Vagina (tissue), 2 donors: ENCODE data around the gene TSHZ1. TPM values are rescaled to one million over a fixed set of nuclear protein-coding genes. Genes with fewer than 3 reads are reported as not detected.

Experiments used
- DNase-seq, 2 donors: peaks; one replicate each; pipeline ENCODE4 v3.0.0-alpha.2; 2017; ENCODE audit errors: extremely low spot score in 2 of 2
- H3K27ac ChIP-seq: fragments of 200-600 bp; sonication (generic); one replicate; pipeline ENCODE4 v1.5.1; 2019
- H3K27me3 ChIP-seq: fragments of 200-600 bp; sonication (generic); one replicate; pipeline ENCODE4 v1.5.1; 2019
- H3K36me3 ChIP-seq, 2 donors: fragments of 200-600 bp; sonication (generic); one replicate each; pipeline ENCODE4 v1.5.1; 2017 to 2019
- H3K4me1 ChIP-seq: fragments of 200-600 bp; sonication (generic); one replicate; pipeline ENCODE4 v1.5.1; 2019
- H3K4me3 ChIP-seq, 2 donors: fragments of 200-600 bp; sonication (generic); 1 replicate in 1 of 2; 2 replicates in 1 of 2; pipeline ENCODE4 v1.5.1; 2016 to 2019
- H3K9me3 ChIP-seq: fragments of 200-600 bp; sonication (generic); one replicate; pipeline ENCODE4 v1.5.1; 2019
- POLR2A ChIP-seq, 2 donors: fragments of 450-650 bp; IDR thresholded peaks; one replicate each; pipeline ENCODE4 v1.6.1; 2017; ENCODE audit warnings: antibody characterized with exemption in 2 of 2, mild to moderate bottlenecking in 2 of 2, moderate library complexity in 2 of 2
- POLR2AphosphoS5 ChIP-seq, 2 donors: sonication (generic); formaldehyde crosslinking; IDR thresholded peaks; one replicate each; pipeline ENCODE4 v1.9.0; 2017; ENCODE audit warnings: antibody characterized with exemption in 2 of 2, mild to moderate bottlenecking in 2 of 2, low read depth in 1 of 2; ENCODE audit not compliant: insufficient read depth in 1 of 2
- intact Hi-C: fragments of 100-400 bp; cut with DNase I; formaldehyde crosslinking; loops from one replicate; pipeline ENCODE4 v1.15.1; 2023
- total RNA-seq: library from RNA; depleted of rRNA; stranded (reverse); fragments of >200 nt; gene quantifications from one replicate; pipeline ENCODE4 v1.2.3, GENCODE V29; 2016
- TF ChIP-seq, protein P1 (sequence below), 3 experiments: fragments of 450-650 bp in 2 of 3; fragments of 200-600 bp in 1 of 3; sonication (generic) in 1 of 3; IDR thresholded peaks; one replicate each; pipeline ENCODE4 v1.5.1; 2017 to 2019; ENCODE audit warnings: antibody characterized with exemption in 3 of 3, mild to moderate bottlenecking in 2 of 3, moderate library complexity in 2 of 3

TSHZ1 gene
- total RNA-seq, 1 donor from 2014 or later, result 23.3 TPM

DNA sequence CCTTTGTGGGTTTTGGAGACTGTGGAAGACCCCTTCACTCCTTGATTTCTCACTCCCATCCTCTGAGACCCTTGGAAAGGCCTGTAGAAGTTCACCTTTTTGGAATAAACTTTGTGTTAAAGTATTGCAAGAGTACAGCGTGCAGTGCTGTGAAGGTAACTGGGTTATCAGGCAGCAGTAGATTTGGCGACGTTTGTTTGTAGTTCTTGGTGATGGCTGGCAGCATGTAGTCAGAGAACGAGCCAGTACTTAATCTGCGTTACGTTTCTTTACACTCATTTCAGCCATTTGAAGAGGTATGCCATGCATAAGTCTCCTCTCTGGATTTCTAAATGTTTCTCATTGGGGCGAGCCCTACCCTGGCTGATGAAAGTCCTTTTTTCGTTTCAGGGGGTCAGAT, 64.6 kb downstream of the TSHZ1 start:
- intact Hi-C loops, result no loop called here
- Histone ChIP-seq H3K27ac (no peak overlapping the region), H3K9me3 (no peaks in the 10 kb centered on the region), H3K36me3 (no peaks in the 10 kb centered on the region), H3K27me3 (no peaks in the 10 kb centered on the region), H3K4me1 (peaks cover 16% of the 10 kb centered on the region), H3K4me3 (no peak overlapping the region)
- no peak for DNase-seq
- TF ChIP-seq, protein P1, sequence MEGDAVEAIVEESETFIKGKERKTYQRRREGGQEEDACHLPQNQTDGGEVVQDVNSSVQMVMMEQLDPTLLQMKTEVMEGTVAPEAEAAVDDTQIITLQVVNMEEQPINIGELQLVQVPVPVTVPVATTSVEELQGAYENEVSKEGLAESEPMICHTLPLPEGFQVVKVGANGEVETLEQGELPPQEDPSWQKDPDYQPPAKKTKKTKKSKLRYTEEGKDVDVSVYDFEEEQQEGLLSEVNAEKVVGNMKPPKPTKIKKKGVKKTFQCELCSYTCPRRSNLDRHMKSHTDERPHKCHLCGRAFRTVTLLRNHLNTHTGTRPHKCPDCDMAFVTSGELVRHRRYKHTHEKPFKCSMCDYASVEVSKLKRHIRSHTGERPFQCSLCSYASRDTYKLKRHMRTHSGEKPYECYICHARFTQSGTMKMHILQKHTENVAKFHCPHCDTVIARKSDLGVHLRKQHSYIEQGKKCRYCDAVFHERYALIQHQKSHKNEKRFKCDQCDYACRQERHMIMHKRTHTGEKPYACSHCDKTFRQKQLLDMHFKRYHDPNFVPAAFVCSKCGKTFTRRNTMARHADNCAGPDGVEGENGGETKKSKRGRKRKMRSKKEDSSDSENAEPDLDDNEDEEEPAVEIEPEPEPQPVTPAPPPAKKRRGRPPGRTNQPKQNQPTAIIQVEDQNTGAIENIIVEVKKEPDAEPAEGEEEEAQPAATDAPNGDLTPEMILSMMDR (IDR thresholded peaks at IDR 0.05), result no peak
- TF ChIP-seq POLR2AphosphoS5 (IDR thresholded peaks at IDR 0.05; ENCODE audit: insufficient read depth in 1 of 2, low read depth in 1 of 2) (no peak), POLR2A (IDR thresholded peaks at IDR 0.05) (no peak)

DNA sequence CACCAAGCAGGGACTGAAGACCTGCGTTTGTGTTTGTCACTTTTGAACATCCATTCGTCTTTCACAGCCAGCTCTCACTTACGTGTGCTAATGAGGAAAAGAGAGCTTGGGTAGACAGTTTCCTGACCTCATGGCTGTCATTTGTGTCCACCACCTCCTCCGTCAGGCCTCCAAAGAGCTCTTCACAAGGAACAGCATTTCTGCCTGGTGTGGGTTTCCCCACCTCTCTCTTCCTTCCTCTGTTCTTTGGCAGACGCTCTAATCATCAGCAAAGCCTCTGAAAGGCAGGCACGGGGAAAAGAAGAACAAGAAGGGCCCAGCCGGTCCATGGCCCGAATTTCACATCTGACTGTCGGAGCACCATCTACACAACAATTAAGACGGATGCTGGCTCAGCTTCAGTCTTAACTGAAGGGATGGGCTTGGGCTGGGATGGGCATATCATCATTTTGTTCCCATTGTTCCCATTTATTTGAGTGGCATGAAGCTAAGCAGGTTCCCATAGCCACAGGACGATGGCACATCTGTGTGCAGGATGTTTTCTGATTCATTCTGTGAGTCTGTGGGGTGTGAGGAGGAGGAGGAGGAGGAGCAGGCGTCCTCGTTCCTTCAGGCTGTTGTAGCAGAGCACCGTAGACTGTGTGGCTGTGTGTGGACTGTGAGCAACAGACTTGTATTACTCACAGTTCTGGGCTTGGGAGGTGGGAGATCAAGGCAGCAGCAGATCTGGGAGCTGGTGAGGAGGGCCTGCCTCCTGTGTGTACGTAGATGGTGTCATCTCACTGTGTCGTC, 66.4 kb downstream of the TSHZ1 start:
- H3K27ac ChIP-seq, result no peak overlapping the region
- no peaks in the 10 kb centered on the region for H3K36me3 ChIP-seq
- no peak for DNase-seq
- H3K9me3 ChIP-seq, result no peaks in the 10 kb centered on the region
- intact Hi-C loops, result no loop called here
- peaks cover 23% of the 10 kb centered on the region for H3K4me1 ChIP-seq
- no peak overlapping the region for H3K4me3 ChIP-seq
- TF ChIP-seq POLR2AphosphoS5 (IDR thresholded peaks at IDR 0.05; ENCODE audit: insufficient read depth in 1 of 2, low read depth in 1 of 2) (no peak), POLR2A (IDR thresholded peaks at IDR 0.05) (no peak)
- TF ChIP-seq, protein P1 (IDR thresholded peaks at IDR 0.05), result no peak
- H3K27me3 ChIP-seq, result no peaks in the 10 kb centered on the region

DNA sequence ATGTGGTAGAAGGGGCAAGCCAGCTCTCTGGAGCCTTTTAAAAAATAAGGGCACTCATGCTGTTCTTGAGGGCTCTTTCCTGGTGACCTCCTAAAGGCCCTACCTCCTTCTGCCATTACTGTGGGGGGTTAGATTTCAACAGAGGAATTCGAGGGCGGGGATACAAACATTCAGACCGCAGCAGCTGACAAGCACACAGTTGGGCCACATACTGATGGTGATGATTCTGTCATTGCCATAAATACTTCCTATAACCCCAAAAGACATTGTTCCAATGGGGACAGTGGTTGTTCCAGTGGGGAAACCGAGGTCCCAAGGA, 67.0 kb downstream of the TSHZ1 start:
- H3K27me3 ChIP-seq, result no peaks in the 10 kb centered on the region
- no peak overlapping the region for H3K4me3 ChIP-seq
- H3K36me3 ChIP-seq, result no peaks in the 10 kb centered on the region
- peaks cover 23% of the 10 kb centered on the region for H3K4me1 ChIP-seq
- no peak overlapping the region for H3K27ac ChIP-seq
- no peak for DNase-seq
- TF ChIP-seq POLR2AphosphoS5 (IDR thresholded peaks at IDR 0.05; ENCODE audit: insufficient read depth in 1 of 2, low read depth in 1 of 2) (no peak), POLR2A (IDR thresholded peaks at IDR 0.05) (no peak)
- H3K9me3 ChIP-seq, result no peaks in the 10 kb centered on the region
- intact Hi-C loops, result no loop called here

DNA sequence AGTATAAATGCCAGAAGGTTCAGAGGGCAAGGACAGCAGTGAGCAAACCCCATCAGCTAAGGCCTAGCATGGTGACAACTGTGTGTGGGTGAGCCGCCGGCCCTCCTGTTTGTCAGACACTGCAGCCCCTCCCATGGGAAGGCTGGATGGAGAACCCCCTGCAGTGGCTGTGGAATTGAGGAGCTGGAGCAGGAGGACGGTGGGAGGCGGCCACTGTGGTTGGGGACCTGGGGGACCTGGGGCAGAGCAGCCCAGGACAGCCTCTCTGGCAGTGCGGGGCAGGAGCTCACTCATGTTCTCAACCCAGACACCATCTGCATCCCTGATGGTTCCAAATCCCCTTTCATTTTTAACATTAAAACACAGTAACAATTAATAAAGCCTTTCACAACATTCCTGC, 68.8 kb downstream of the TSHZ1 start:
- intact Hi-C loops, result no loop called here
- no peak for DNase-seq
- peaks cover 23% of the 10 kb centered on the region for H3K4me1 ChIP-seq
- H3K9me3 ChIP-seq, result no peaks in the 10 kb centered on the region
- no peaks in the 10 kb centered on the region for H3K27me3 ChIP-seq
- H3K27ac ChIP-seq, result no peak overlapping the region
- H3K4me3 ChIP-seq, result no peak overlapping the region
- TF ChIP-seq POLR2AphosphoS5 (IDR thresholded peaks at IDR 0.05; ENCODE audit: insufficient read depth in 1 of 2, low read depth in 1 of 2), result no peak
- no peak for TF ChIP-seq POLR2A (IDR thresholded peaks at IDR 0.05)
- TF ChIP-seq, protein P1 (IDR thresholded peaks at IDR 0.05), result no peak
- H3K36me3 ChIP-seq, result no peaks in the 10 kb centered on the region

DNA sequence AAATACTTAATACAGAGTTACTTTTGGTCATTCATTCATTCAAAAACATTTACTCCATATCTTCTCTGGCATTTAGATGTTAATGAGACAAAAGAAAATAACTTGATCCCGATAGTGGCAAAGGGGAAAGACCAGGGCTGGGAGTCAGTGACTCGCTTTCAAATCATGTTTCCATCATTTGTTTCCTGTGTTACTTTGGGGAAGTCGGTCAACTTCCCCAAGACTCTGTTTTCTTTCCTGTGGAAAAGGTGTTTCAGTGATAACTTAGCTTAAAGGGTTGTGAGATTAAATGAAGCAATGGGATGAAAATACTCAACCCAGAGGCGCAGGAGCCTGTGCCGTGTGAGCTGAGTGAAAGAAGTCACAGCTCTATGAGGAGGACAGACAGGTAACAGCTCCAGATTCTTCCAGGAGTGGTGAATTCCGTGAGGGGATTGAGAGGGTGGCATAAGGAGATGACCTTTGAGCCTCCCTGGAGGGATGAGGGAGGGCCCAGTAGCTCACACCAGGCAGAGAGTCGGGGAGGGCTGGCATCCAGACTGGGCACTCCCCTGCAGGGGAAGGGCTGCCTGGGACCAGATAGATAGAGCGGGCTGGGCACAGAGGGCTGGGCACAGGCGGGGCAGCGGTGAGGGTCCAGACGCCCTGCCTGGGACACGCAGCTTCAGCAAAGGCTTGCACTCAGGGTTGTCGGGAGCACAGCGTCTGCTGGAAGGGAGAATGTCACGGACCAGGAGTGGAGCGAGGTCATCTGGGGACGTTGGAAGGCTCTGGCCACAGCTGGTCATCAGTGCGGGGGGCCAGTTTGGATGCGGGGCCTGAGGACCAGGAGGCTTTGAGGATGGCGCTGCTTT, 70.1 kb downstream of the TSHZ1 start:
- no peaks in the 10 kb centered on the region for H3K27me3 ChIP-seq
- H3K27ac ChIP-seq, result no peak overlapping the region
- no peaks in the 10 kb centered on the region for H3K9me3 ChIP-seq
- peaks cover 0 to 5% of the 10 kb centered on the region in 2 donors for H3K36me3 ChIP-seq
- intact Hi-C loops, result no loop called here
- no peak overlapping the region for H3K4me3 ChIP-seq
- H3K4me1 ChIP-seq, result peaks cover 23% of the 10 kb centered on the region
- peak in 1 of 2 donors; percentile 69 for TF ChIP-seq POLR2AphosphoS5 (IDR thresholded peaks at IDR 0.05; ENCODE audit: insufficient read depth in 1 of 2, low read depth in 1 of 2)
- TF ChIP-seq, protein P1 (IDR thresholded peaks at IDR 0.05), result no peak
- no peak for DNase-seq
